HepG2 (cell line): ENCODE data around the gene RUSF1. TPM values are rescaled to one million over a fixed set of nuclear protein-coding genes. Genes with fewer than 3 reads are reported as not detected.

ENCODE experiments used
- FOXJ3 ChIP-seq: sonication (generic); formaldehyde crosslinking; IDR thresholded peaks from 2 replicates; pipeline ENCODE4 v1.4.0; 2020; ENCODE audit warnings: missing genetic modification reagents, mild to moderate bottlenecking, borderline replicate concordance
- GABPB1 ChIP-seq: IDR thresholded peaks from 2 replicates; pipeline ENCODE4 v1.6.1; 2016; ENCODE audit warnings: mild to moderate bottlenecking, missing genetic modification reagents, moderate library complexity, missing compliant biosample characterization
- GLI4 ChIP-seq: sonication (generic); formaldehyde crosslinking; IDR thresholded peaks from 2 replicates; pipeline ENCODE4 v1.5.1; 2020; ENCODE audit warnings: missing genetic modification reagents, mild to moderate bottlenecking, moderate library complexity, borderline replicate concordance
- HCFC1 ChIP-seq: fragments of 150-350 bp; IDR thresholded peaks from 2 replicates; pipeline ENCODE4 v1.6.1; 2014; ENCODE audit warnings: low read depth, low read length
- KDM2A ChIP-seq: sonication (generic); formaldehyde crosslinking; IDR thresholded peaks from 2 replicates; pipeline ENCODE4 v1.4.0; 2020; ENCODE audit warnings: low read depth, missing genetic modification reagents, borderline replicate concordance
- MEF2D ChIP-seq: sonication (generic); formaldehyde crosslinking; IDR thresholded peaks from 2 replicates; pipeline ENCODE4 v1.5.1; 2020; ENCODE audit warnings: mild to moderate bottlenecking, missing genetic modification reagents
- MXI1 ChIP-seq: IDR thresholded peaks from 3 replicates; pipeline ENCODE4 v1.6.1; 2012; ENCODE audit warnings: low read depth, low read length, inconsistent platforms, borderline replicate concordance
- MYNN ChIP-seq: sonication (generic); formaldehyde crosslinking; IDR thresholded peaks from 2 replicates; pipeline ENCODE4 v1.4.0; 2020; ENCODE audit warnings: mild to moderate bottlenecking, low read depth, missing genetic modification reagents
- NFE2L1 ChIP-seq: sonication (generic); formaldehyde crosslinking; IDR thresholded peaks from 2 replicates; pipeline ENCODE4 v1.4.0; 2020; ENCODE audit warnings: missing genetic modification reagents, mild to moderate bottlenecking, borderline replicate concordance
- NFKB2 ChIP-seq: sonication (generic); formaldehyde crosslinking; IDR thresholded peaks from 2 replicates; pipeline ENCODE4 v1.4.0; 2020; ENCODE audit warnings: missing genetic modification reagents, borderline replicate concordance
- RAD51 ChIP-seq: fragments of 450-650 bp; IDR thresholded peaks from 2 replicates; pipeline ENCODE4 v1.6.1; 2016; ENCODE audit warnings: borderline replicate concordance
- REL ChIP-seq: sonication (generic); formaldehyde crosslinking; conservative IDR thresholded peaks from 2 replicates; pipeline ENCODE4 v1.8.0; 2022; ENCODE audit warnings: mild to moderate bottlenecking, missing genetic modification reagents, moderate library complexity
- RFX3 ChIP-seq: IDR thresholded peaks from 2 replicates; pipeline ENCODE4 v1.6.1; 2016; ENCODE audit warnings: missing biosample characterization, missing genetic modification reagents
- SNAPC2 ChIP-seq: sonication (generic); formaldehyde crosslinking; IDR thresholded peaks from 2 replicates; pipeline ENCODE4 v1.8.1; 2022; ENCODE audit warnings: mild to moderate bottlenecking, missing genetic modification reagents
- SRSF9 ChIP-seq: fragments of 200-400 bp; formaldehyde crosslinking; IDR thresholded peaks from 2 replicates; pipeline ENCODE4 v1.6.1; 2018; ENCODE audit warnings: borderline replicate concordance, mild to moderate bottlenecking, low read depth, low read length; ENCODE audit not compliant: insufficient read depth, poor library complexity, severe bottlenecking
- YEATS2 ChIP-seq: sonication (generic); formaldehyde crosslinking; IDR thresholded peaks from 2 replicates; pipeline ENCODE4 v1.4.0; 2020; ENCODE audit warnings: missing genetic modification reagents, borderline replicate concordance
- ZBTB8A ChIP-seq: sonication (generic); formaldehyde crosslinking; IDR thresholded peaks from 2 replicates; pipeline ENCODE4 v1.4.0; 2020; ENCODE audit warnings: mild to moderate bottlenecking, low read depth, missing genetic modification reagents, borderline replicate concordance
- ZKSCAN1 ChIP-seq: fragments of 150-350 bp; IDR thresholded peaks from 2 replicates; pipeline ENCODE4 v1.6.1; 2014; ENCODE audit warnings: low read length
- ZNF143 ChIP-seq: sonication (generic); formaldehyde crosslinking; IDR thresholded peaks from 2 replicates; pipeline ENCODE4 v1.4.0; 2020; ENCODE audit warnings: missing genetic modification reagents
- ZNF274 ChIP-seq: sonication (generic); formaldehyde crosslinking; IDR thresholded peaks from 2 replicates; pipeline ENCODE4 v1.5.1; 2020; ENCODE audit warnings: mild to moderate bottlenecking, missing genetic modification reagents
- ZNF335 ChIP-seq: sonication (generic); formaldehyde crosslinking; IDR thresholded peaks from 2 replicates; pipeline ENCODE4 v1.4.0; 2020; ENCODE audit warnings: missing genetic modification reagents
- ZNF451 ChIP-seq: sonication (generic); formaldehyde crosslinking; IDR thresholded peaks from 2 replicates; pipeline ENCODE4 v1.5.0; 2020; ENCODE audit warnings: mild to moderate bottlenecking, missing genetic modification reagents
- ZNF749 ChIP-seq: sonication (generic); formaldehyde crosslinking; IDR thresholded peaks from 2 replicates; pipeline ENCODE4 v1.8.0; 2022; ENCODE audit warnings: mild to moderate bottlenecking, missing genetic modification reagents, moderate library complexity, borderline replicate concordance
- ZSCAN29 ChIP-seq: sonication (generic); formaldehyde crosslinking; conservative IDR thresholded peaks from 2 replicates; pipeline ENCODE4 v1.4.0; 2020; ENCODE audit warnings: mild to moderate bottlenecking, missing genetic modification reagents
- polyA plus RNA-seq, 8 experiments: library from polyadenylated mRNA; depleted of rRNA in 3 of 8; stranded (reverse) in 7 of 8; unstranded in 1 of 8; fragments of >200 nt; fragmentation: Illumina TruSeq in 4 of 8; extraction: Trizol in 4 of 8; gene quantifications; 2 replicates each; pipeline versions ENCODE4 v1.2.1 to v1.2.3, GENCODE V29; 2011 to 2016; ENCODE audit warnings: low read depth in 4 of 8, missing spikeins in 1 of 8, mixed read lengths in 1 of 8; ENCODE audit not compliant: insufficient read depth in 1 of 8
- total RNA-seq, 5 experiments: library from RNA; depleted of rRNA; stranded (reverse); fragments of >200 nt; fragmentation: Illumina TruSeq; extraction: Trizol; gene quantifications; 2 replicates each; pipeline ENCODE4 v1.2.3, GENCODE V29; 2016; ENCODE audit warnings: low read depth in 1 of 5
- TF ChIP-seq, protein P1 (sequence below): sonication (generic); formaldehyde crosslinking; IDR thresholded peaks from 2 replicates; pipeline ENCODE4 v1.5.1; 2020; ENCODE audit warnings: missing genetic modification reagents, mild to moderate bottlenecking, borderline replicate concordance
- TF ChIP-seq, protein P2 (sequence below): sonication (generic); formaldehyde crosslinking; IDR thresholded peaks from 2 replicates; pipeline ENCODE4 v1.5.1; 2020; ENCODE audit warnings: missing genetic modification reagents, mild to moderate bottlenecking, borderline replicate concordance
- TF ChIP-seq, protein P3 (sequence below): sonication (generic); formaldehyde crosslinking; IDR thresholded peaks from 2 replicates; pipeline ENCODE4 v1.8.0; 2022; ENCODE audit warnings: missing genetic modification reagents, low read depth, mild to moderate bottlenecking, borderline replicate concordance

Gene RUSF1
- total and polyA plus RNA-seq, 2 of the 13 experiments (the other 11 are each of a cell fraction or from before 2014, with no cell fraction given) = 40.8 to 50.2 TPM

DNA sequence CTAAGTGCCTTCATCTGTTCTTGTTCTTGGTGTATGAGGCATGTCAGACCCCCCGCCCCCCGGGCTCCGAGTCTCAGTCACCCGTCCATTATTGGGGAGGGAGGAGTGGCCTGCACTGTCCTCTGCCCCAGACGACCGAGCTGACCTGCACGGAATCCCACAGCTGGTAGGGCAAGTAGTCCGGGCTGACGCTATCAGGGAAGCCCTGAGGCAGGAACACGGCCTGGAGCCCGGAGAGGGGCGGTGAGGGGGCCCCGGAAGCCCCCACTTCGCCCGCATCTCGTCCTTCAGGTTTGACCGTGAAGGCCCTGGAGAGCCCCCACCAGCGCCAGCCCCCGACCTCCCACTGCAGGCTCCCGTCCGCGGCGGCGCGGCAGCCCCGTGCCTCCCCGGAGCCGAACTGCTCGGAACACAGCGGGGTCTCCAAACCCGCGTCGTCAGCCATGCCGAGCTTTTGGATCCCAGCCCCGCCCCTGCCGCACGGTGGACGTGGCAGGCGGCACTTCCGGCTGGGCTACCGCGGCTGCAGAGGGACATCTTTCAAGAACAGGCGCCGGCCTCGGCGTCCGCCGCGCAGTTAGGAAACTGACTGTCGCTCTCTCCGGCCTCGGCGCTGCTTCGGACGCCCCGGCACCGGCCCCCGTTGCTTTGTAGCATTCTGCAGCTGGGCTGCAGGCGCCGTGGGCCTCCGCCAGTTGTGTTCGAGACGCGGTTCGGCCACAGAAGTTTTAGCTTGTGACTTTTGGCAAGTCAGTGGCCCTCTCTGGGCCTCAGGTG is at the start of gene RUSF1 (continued):
- TF ChIP-seq ZNF451 (CRISPR knock-in tag) (peak; percentile 88; the same call in 1 of the 2 replicates), MXI1 (peak; percentile 94), ZNF143 (CRISPR knock-in tag) (peak; percentile 64), ZNF274 (CRISPR knock-in tag) (peak; percentile 88), ZSCAN29 (peak; percentile 60; the same call in 1 of the 2 replicates), HCFC1 (peak; percentile 70), SRSF9 (no peak), MEF2D (CRISPR knock-in tag) (peak; percentile 89), ZBTB8A (no peak), ZNF335 (CRISPR knock-in tag) (no peak), ZNF749 (CRISPR knock-in tag) (no peak; the same call in 1 of the 2 replicates), KDM2A (CRISPR knock-in tag) (peak; percentile 99), REL (CRISPR knock-in tag) (peak; percentile 93), GABPB1 (CRISPR knock-in tag) (peak; percentile 100), SNAPC2 (CRISPR knock-in tag) (0 out of 2 replicates have a peak, but pooled peaks have one; percentile 58), RFX3 (CRISPR knock-in tag) (no peak), NFE2L1 (CRISPR knock-in tag) (peak; percentile 76; the same call in 1 of the 2 replicates), MYNN (CRISPR knock-in tag) (peak; percentile 54; the same call in 1 of the 2 replicates), NFKB2 (CRISPR knock-in tag) (peak; percentile 94), YEATS2 (CRISPR knock-in tag) (peak; percentile 97), GLI4 (CRISPR knock-in tag) (peak; percentile 97), FOXJ3 (CRISPR knock-in tag) (peak; percentile 79; the same call in 1 of the 2 replicates), RAD51 (no peak), ZKSCAN1 (no peak)
- TF ChIP-seq, protein P1, sequence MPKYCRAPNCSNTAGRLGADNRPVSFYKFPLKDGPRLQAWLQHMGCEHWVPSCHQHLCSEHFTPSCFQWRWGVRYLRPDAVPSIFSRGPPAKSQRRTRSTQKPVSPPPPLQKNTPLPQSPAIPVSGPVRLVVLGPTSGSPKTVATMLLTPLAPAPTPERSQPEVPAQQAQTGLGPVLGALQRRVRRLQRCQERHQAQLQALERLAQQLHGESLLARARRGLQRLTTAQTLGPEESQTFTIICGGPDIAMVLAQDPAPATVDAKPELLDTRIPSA (CRISPR knock-in tag) = peak; percentile 92; the same call in 1 of the 2 replicates
- TF ChIP-seq, protein P2, sequence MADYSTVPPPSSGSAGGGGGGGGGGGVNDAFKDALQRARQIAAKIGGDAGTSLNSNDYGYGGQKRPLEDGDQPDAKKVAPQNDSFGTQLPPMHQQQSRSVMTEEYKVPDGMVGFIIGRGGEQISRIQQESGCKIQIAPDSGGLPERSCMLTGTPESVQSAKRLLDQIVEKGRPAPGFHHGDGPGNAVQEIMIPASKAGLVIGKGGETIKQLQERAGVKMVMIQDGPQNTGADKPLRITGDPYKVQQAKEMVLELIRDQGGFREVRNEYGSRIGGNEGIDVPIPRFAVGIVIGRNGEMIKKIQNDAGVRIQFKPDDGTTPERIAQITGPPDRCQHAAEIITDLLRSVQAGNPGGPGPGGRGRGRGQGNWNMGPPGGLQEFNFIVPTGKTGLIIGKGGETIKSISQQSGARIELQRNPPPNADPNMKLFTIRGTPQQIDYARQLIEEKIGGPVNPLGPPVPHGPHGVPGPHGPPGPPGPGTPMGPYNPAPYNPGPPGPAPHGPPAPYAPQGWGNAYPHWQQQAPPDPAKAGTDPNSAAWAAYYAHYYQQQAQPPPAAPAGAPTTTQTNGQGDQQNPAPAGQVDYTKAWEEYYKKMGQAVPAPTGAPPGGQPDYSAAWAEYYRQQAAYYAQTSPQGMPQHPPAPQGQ (CRISPR knock-in tag) = no peak
- TF ChIP-seq, protein P3, sequence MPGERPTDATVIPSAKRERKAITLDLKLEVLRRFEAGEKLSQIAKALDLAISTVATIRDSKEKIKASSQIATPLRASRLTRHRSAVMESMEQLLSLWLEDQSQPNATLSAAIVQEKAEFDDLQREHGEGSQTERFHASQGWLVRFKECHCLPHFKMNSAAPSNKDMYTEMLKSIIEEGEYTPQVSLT (CRISPR knock-in tag) = no peak
